K562 (cell line): ENCODE data around the gene PRR14. TPM values are rescaled to one million over a fixed set of nuclear protein-coding genes. Genes with fewer than 3 reads are reported as not detected.

Source experiments
- ARID2 ChIP-seq: fragments of 450-650 bp; IDR thresholded peaks from 2 replicates; pipeline ENCODE4 v1.6.1; 2017; ENCODE audit warnings: antibody characterized with exemption, mild to moderate bottlenecking
- CXXC5 ChIP-seq: fragments of 250-450 bp; sonication (Bioruptor Pico); IDR thresholded peaks from 2 replicates; pipeline ENCODE4 v1.8.0; 2022; ENCODE audit warnings: inconsistent platforms, mild to moderate bottlenecking, moderate library complexity
- HDAC1 ChIP-seq, 2 experiments: fragments of 450-650 bp; IDR thresholded peaks; 2 replicates each; pipeline ENCODE4 v1.6.1; 2016 to 2017; ENCODE audit warnings: inconsistent platforms in 1 of 2, mild to moderate bottlenecking in 1 of 2, moderate library complexity in 1 of 2
- HMG20B ChIP-seq: fragments of 250-450 bp; sonication (Bioruptor Pico); IDR thresholded peaks from 2 replicates; pipeline ENCODE4 v1.5.0; 2021; ENCODE audit warnings: mild to moderate bottlenecking
- HNRNPLL ChIP-seq: fragments of 200-400 bp; formaldehyde crosslinking; IDR thresholded peaks from 2 replicates; pipeline ENCODE4 v1.6.1; 2017; ENCODE audit warnings: low read length, low read depth, mild to moderate bottlenecking; ENCODE audit not compliant: poor library complexity, severe bottlenecking
- JUNB ChIP-seq: fragments of 450-650 bp; formaldehyde crosslinking; conservative IDR thresholded peaks from 2 replicates; pipeline ENCODE4 v1.4.0; 2020; ENCODE audit warnings: mild to moderate bottlenecking
- MCM2 ChIP-seq: fragments of 450-650 bp; IDR thresholded peaks from 2 replicates; pipeline ENCODE4 v1.6.1; 2017; ENCODE audit warnings: low read depth, mild to moderate bottlenecking
- PHTF2 ChIP-seq: fragments of 250-450 bp; sonication (Bioruptor Pico); IDR thresholded peaks from 2 replicates; pipeline ENCODE4 v1.5.0; 2021; ENCODE audit warnings: mild to moderate bottlenecking
- PTBP1 ChIP-seq: fragments of 200-400 bp; formaldehyde crosslinking; IDR thresholded peaks from 2 replicates; pipeline ENCODE4 v1.6.1; 2017; ENCODE audit warnings: low read depth, low read length
- PTRF ChIP-seq: fragments of 450-650 bp; IDR thresholded peaks from 2 replicates; pipeline ENCODE4 v1.6.1; 2016; ENCODE audit warnings: mild to moderate bottlenecking, missing genetic modification characterization, missing compliant biosample characterization
- RBM25 ChIP-seq: fragments of 200-400 bp; formaldehyde crosslinking; IDR thresholded peaks from 2 replicates; pipeline ENCODE4 v1.6.1; 2018; ENCODE audit warnings: low read length, low read depth, moderate library complexity; ENCODE audit not compliant: severe bottlenecking
- SMARCA4 ChIP-seq: fragments of 450-650 bp; IDR thresholded peaks from 2 replicates; pipeline ENCODE4 v1.6.1; 2016
- SMARCE1 ChIP-seq: fragments of 450-650 bp; IDR thresholded peaks from 2 replicates; pipeline ENCODE4 v1.7.1; 2016; ENCODE audit warnings: mild to moderate bottlenecking
- U2AF2 ChIP-seq: fragments of 200-400 bp; formaldehyde crosslinking; optimal IDR thresholded peaks from 2 replicates; pipeline ENCODE3; 2017; ENCODE audit warnings: low read depth, mild to moderate bottlenecking, low read length
- ZNF445 ChIP-seq: fragments of 250-450 bp; sonication (Bioruptor Pico); IDR thresholded peaks from 2 replicates; pipeline ENCODE4 v1.4.0; 2020; ENCODE audit warnings: low read depth, mild to moderate bottlenecking, moderate library complexity
- ZNF584 ChIP-seq: fragments of 200-800 bp; sonication (Bioruptor generic); IDR thresholded peaks from 2 replicates; pipeline ENCODE4 v1.6.1; 2016; ENCODE audit warnings: low read depth, mild to moderate bottlenecking, missing genetic modification characterization, missing compliant biosample characterization
- polyA plus RNA-seq, 8 experiments: library from polyadenylated mRNA; depleted of rRNA in 4 of 8; stranded (reverse) in 5 of 8; unstranded in 3 of 8; fragments of >200 nt; fragmentation: Nextera tagmentation in 2 of 8; fragmentation: Illumina TruSeq in 1 of 8; extraction: Ambion mirVana in 2 of 8; extraction: Trizol in 1 of 8; gene quantifications; 2 replicates each; pipeline versions ENCODE4 v1.2.1 to v1.2.3, GENCODE V29; 2011 to 2014; ENCODE audit warnings: inconsistent platforms in 1 of 8, missing spikeins in 1 of 8
- total RNA-seq, 7 experiments: library from RNA; depleted of rRNA in 6 of 7; stranded (reverse); fragments of >200 nt in 6 of 7; fragmentation: Illumina TruSeq in 2 of 7; extraction: Trizol in 2 of 7; gene quantifications; 2 replicates each; pipeline versions ENCODE4 v1.2.1 to v1.2.3, GENCODE V29; 2011 to 2021; ENCODE audit warnings: low replicate concordance in 1 of 7
- TF ChIP-seq, protein P1 (sequence below): sonication (generic); formaldehyde crosslinking; IDR thresholded peaks from 2 replicates; pipeline ENCODE4 v1.8.0; 2022; ENCODE audit warnings: missing genetic modification reagents, mild to moderate bottlenecking, moderate library complexity, borderline replicate concordance
- TF ChIP-seq, protein P2 (sequence below): fragments of 200-800 bp; sonication (Bioruptor generic); IDR thresholded peaks from 2 replicates; pipeline ENCODE4 v1.6.1; 2017; ENCODE audit warnings: missing genetic modification characterization, missing compliant biosample characterization
- TF ChIP-seq, protein P3 (sequence below): fragments of 450-650 bp; formaldehyde crosslinking; IDR thresholded peaks from 2 replicates; pipeline ENCODE4 v1.4.0; 2020; ENCODE audit warnings: mild to moderate bottlenecking, moderate library complexity
- TF ChIP-seq, protein P4 (sequence below): sonication (generic); formaldehyde crosslinking; IDR thresholded peaks from 2 replicates; pipeline ENCODE4 v1.4.0; 2020; ENCODE audit warnings: mild to moderate bottlenecking, missing genetic modification reagents
- TF ChIP-seq, protein P5 (sequence below): sonication (generic); formaldehyde crosslinking; IDR thresholded peaks from 2 replicates; pipeline ENCODE4 v1.8.0; 2022; ENCODE audit warnings: mild to moderate bottlenecking, missing genetic modification reagents

The PRR14 gene
- total and polyA plus RNA-seq, 9 of the 15 experiments (the other 6 are each of a cell fraction or from before 2014, with no cell fraction given): 2.2 to 63.1 (median 11.5) TPM

DNA sequence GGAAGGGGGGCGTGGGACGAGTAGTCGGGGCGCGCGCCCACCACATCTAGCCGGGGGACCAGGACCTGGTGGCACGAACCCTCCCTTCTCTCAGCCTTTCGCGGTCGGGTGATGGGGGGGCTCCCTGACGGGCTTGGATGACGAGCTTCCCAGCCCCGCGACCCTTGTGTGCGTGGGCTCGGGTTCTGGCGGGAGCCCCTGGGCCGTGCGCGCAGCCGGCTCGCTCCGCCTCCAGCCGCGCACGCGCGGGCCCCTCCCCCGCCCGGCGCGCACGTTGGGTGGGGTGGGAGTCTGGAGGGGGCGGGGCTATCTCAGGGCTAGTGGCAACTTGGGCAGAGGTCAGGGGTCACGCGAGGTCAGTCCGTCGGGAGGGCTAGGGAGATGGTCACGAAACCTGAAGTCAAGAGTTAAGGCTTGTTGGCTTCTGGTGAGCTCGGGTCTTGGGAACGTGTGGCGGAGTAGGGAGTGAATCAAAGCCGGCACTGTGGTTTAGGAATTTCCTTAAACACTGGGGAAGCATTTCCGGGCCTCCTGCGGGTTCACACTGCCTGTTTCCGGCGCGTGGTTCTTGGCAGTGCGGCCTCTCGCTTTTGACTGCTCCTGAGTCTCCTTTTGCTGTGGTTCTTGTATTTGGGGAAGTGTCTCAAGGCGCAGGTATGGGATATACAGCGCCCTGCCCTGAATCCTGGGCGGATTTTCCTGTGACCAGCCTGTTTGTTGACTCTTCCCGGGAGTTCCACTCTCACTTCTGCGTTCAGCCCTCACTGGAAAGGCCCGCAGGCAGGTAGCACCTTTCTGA, 48.3 kb downstream of the PRR14 start, which contains the start of gene SRCAP (continued):
- TF ChIP-seq CXXC5 (peak; percentile 26), ZNF584 (CRISPR knock-in tag) (peak; percentile 59; the same call in 1 of the 2 replicates), JUNB (CRISPR knock-in tag) (no peak), HDAC1 (IDR thresholded peaks at IDR 0.05) (peak in 1 of 2 experiments; percentile 85; a peak in 2 of 4 replicates), PTRF (no peak), HNRNPLL (peak; percentile 21), SMARCA4 (no peak), ARID2 (no peak), RBM25 (no peak), HMG20B (CRISPR knock-in tag) (no peak), MCM2 (no peak), PHTF2 (CRISPR knock-in tag) (no peak), SMARCE1 (0 out of 2 replicates have a peak, but pooled peaks have one; percentile 17), ZNF445 (no peak), U2AF2 (no peak), PTBP1 (no peak)
- TF ChIP-seq, protein P1, sequence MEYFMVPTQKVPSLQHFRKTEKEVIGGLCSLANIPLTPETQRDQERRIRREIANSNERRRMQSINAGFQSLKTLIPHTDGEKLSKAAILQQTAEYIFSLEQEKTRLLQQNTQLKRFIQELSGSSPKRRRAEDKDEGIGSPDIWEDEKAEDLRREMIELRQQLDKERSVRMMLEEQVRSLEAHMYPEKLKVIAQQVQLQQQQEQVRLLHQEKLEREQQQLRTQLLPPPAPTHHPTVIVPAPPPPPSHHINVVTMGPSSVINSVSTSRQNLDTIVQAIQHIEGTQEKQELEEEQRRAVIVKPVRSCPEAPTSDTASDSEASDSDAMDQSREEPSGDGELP (CRISPR knock-in tag): no peak; the same call in 1 of the 2 replicates
- TF ChIP-seq, protein P2, sequence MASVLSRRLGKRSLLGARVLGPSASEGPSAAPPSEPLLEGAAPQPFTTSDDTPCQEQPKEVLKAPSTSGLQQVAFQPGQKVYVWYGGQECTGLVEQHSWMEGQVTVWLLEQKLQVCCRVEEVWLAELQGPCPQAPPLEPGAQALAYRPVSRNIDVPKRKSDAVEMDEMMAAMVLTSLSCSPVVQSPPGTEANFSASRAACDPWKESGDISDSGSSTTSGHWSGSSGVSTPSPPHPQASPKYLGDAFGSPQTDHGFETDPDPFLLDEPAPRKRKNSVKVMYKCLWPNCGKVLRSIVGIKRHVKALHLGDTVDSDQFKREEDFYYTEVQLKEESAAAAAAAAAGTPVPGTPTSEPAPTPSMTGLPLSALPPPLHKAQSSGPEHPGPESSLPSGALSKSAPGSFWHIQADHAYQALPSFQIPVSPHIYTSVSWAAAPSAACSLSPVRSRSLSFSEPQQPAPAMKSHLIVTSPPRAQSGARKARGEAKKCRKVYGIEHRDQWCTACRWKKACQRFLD (CRISPR knock-in tag): peak; percentile 86
- TF ChIP-seq, protein P3, sequence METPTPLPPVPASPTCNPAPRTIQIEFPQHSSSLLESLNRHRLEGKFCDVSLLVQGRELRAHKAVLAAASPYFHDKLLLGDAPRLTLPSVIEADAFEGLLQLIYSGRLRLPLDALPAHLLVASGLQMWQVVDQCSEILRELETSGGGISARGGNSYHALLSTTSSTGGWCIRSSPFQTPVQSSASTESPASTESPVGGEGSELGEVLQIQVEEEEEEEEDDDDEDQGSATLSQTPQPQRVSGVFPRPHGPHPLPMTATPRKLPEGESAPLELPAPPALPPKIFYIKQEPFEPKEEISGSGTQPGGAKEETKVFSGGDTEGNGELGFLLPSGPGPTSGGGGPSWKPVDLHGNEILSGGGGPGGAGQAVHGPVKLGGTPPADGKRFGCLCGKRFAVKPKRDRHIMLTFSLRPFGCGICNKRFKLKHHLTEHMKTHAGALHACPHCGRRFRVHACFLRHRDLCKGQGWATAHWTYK (CRISPR knock-in tag): peak; percentile 68; the same call in 1 of the 2 replicates
- TF ChIP-seq, protein P4, sequence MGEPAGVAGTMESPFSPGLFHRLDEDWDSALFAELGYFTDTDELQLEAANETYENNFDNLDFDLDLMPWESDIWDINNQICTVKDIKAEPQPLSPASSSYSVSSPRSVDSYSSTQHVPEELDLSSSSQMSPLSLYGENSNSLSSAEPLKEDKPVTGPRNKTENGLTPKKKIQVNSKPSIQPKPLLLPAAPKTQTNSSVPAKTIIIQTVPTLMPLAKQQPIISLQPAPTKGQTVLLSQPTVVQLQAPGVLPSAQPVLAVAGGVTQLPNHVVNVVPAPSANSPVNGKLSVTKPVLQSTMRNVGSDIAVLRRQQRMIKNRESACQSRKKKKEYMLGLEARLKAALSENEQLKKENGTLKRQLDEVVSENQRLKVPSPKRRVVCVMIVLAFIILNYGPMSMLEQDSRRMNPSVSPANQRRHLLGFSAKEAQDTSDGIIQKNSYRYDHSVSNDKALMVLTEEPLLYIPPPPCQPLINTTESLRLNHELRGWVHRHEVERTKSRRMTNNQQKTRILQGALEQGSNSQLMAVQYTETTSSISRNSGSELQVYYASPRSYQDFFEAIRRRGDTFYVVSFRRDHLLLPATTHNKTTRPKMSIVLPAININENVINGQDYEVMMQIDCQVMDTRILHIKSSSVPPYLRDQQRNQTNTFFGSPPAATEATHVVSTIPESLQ (CRISPR knock-in tag): 0 out of 2 replicates have a peak, but pooled peaks have one; percentile 78
- TF ChIP-seq, protein P5, sequence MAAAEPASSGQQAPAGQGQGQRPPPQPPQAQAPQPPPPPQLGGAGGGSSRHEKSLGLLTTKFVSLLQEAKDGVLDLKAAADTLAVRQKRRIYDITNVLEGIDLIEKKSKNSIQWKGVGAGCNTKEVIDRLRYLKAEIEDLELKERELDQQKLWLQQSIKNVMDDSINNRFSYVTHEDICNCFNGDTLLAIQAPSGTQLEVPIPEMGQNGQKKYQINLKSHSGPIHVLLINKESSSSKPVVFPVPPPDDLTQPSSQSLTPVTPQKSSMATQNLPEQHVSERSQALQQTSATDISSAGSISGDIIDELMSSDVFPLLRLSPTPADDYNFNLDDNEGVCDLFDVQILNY (CRISPR knock-in tag): peak; percentile 62; the same call in 1 of the 2 replicates
